ENCODE measurements around the gene DIP2A.

Gene DIP2A

DNA sequence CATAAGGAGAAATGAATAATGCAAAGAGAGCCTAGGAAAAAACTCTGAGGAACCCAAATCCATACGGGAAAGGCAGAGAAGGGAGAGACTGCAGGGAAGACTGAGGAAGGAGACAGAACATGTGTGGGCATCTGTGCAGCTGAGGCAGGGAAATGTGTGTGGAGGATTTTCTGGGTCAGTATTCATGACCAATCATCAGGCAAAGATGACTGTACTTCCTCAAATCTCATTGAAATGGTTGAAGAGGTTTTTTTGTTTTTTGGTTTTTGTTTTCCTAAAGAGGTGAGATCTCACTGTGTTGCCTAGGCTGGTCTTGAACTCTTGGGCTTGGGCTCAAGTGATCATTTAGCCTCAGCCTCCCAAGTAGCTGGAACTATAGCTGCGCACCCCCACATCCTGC, 15.7 kb downstream of the DIP2A start:
- H2BK12ac ChIP-seq (ENCODE audit: low read length): no peak overlapping the region

DNA sequence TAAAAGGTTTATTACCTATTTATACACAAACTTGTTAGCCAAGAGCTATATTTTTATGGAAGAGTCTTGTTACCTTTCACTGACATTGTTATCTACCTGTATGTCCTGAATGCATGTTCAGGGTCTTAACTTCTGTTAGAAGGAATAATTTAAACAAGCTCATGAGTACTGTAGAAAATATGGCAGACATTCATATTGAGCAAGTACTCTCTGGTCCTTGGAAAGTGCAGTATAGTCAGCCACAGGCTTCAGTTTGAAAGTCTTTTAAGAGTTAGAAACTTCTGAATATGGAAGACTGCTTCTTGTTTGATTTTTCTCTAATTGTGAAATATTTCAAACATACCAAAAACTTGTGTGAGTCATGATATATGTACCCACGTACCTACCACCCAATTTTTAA, 16.6 kb downstream of the DIP2A start:
- Histone ChIP-seq H3K4me3 (ENCODE audit: low read depth, low read length) (no peak overlapping the region), H3K27ac (ENCODE audit: low read depth, low read length) (no peak overlapping the region), H3K14ac (ENCODE audit: low read length) (no peak overlapping the region), H4K91ac (ENCODE audit: low read depth, low read length) (no peak overlapping the region), H2BK12ac (ENCODE audit: low read length) (no peak overlapping the region), H4K12ac (ENCODE audit: low read depth, low read length) (no peak overlapping the region), H3K79me2 (ENCODE audit: control insufficient read depth, insufficient read depth, low read length, poor library complexity) (no peaks in the 10 kb centered on the region), H4K8ac (ENCODE audit: low read depth, low read length) (no peak overlapping the region), H3K9me3 (ENCODE audit: insufficient read depth, low read depth, low read length) (no peaks in the 10 kb centered on the region), H3K36me3 (ENCODE audit: control insufficient read depth in 1 of 2, insufficient read depth in 2 of 2, low read length in 2 of 2) (peaks cover 3 to 5% of the 10 kb centered on the region in 2 experiments), H2AFZ (ENCODE audit: insufficient read depth, low read length, poor library complexity) (no peak overlapping the region), H3K79me1 (ENCODE audit: low read length) (no peaks in the 10 kb centered on the region), H3K4me2 (ENCODE audit: low read length) (no peak overlapping the region), H3K4me1 (ENCODE audit: control insufficient read depth in 1 of 2, insufficient read depth in 2 of 2, low read length in 2 of 2) (no peaks in the 10 kb centered on the region), H3K23ac (ENCODE audit: low read length) (no peak overlapping the region), H2AK5ac (ENCODE audit: low read length) (no peak overlapping the region), H3K27me3 (ENCODE audit: insufficient read depth, low read length) (no peaks in the 10 kb centered on the region), H3K9ac (ENCODE audit: low read length) (no peak overlapping the region), H3K4ac (ENCODE audit: low read depth, low read length) (no peak overlapping the region), H2BK5ac (ENCODE audit: low read depth, low read length, poor library complexity) (no peak overlapping the region), H3K18ac (ENCODE audit: low read length) (no peak overlapping the region), H2BK120ac (ENCODE audit: insufficient read depth, low read length, poor library complexity) (no peak overlapping the region)
- DNase-seq: peak in 1 of 2 donors; percentile 73
- WGBS (ENCODE audit: extremely low coverage, insufficient coverage, insufficient read length): no CpG with 5 or more reads among the region's 1 CpG

More for the DNA sequence above, 15.7 kb downstream of the DIP2A start:
- Histone ChIP-seq H2AK5ac (ENCODE audit: low read length) (no peak overlapping the region), H3K23ac (ENCODE audit: low read length) (no peak overlapping the region), H4K8ac (ENCODE audit: low read depth, low read length) (no peak overlapping the region), H3K9ac (ENCODE audit: low read length) (no peak overlapping the region), H2BK120ac (ENCODE audit: insufficient read depth, low read length, poor library complexity) (no peak overlapping the region), H3K4ac (ENCODE audit: low read depth, low read length) (no peak overlapping the region), H3K79me2 (ENCODE audit: control insufficient read depth, insufficient read depth, low read length, poor library complexity) (no peaks in the 10 kb centered on the region), H3K18ac (ENCODE audit: low read length) (no peak overlapping the region), H3K4me1 (ENCODE audit: control insufficient read depth in 1 of 2, insufficient read depth in 2 of 2, low read length in 2 of 2) (no peaks in the 10 kb centered on the region), H3K4me3 (ENCODE audit: low read depth, low read length) (peak overlapping the region; percentile 37), H2AFZ (ENCODE audit: insufficient read depth, low read length, poor library complexity) (no peak overlapping the region), H4K12ac (ENCODE audit: low read depth, low read length) (no peak overlapping the region), H3K4me2 (ENCODE audit: low read length) (no peak overlapping the region), H3K27me3 (ENCODE audit: insufficient read depth, low read length) (no peaks in the 10 kb centered on the region), H3K9me3 (ENCODE audit: insufficient read depth, low read depth, low read length) (no peaks in the 10 kb centered on the region), H3K79me1 (ENCODE audit: low read length) (no peaks in the 10 kb centered on the region), H4K91ac (ENCODE audit: low read depth, low read length) (no peak overlapping the region), H2BK5ac (ENCODE audit: low read depth, low read length, poor library complexity) (no peak overlapping the region), H3K27ac (ENCODE audit: low read depth, low read length) (no peak overlapping the region), H3K36me3 (ENCODE audit: control insufficient read depth in 1 of 2, insufficient read depth in 2 of 2, low read length in 2 of 2) (peaks cover 3 to 7% of the 10 kb centered on the region in 2 experiments), H3K14ac (ENCODE audit: low read length) (no peak overlapping the region)
- no CpG with 5 or more reads among the region's 2 CpGs for WGBS (ENCODE audit: extremely low coverage, insufficient coverage, insufficient read length)
- DNase-seq: no peak

DNA sequence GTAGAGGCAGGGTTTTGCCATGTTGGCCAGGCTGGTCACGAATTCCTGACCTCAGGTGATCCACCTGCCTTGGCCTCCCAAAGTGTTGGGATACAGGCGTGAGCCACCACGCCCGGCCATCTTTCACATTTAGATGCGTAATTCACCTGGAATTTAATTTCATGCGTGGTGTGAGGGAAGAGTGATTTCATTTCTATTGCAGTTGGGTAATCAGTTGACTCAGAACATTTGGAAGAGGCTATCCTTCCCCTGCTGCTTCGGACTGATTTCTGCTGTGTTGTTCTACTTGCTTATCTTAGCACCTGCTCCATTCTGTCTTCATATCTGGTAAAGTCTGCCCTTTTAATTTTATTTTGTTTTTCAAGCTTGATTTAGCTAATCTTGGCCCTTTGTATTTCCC, 19.1 kb downstream of the DIP2A start:
- Histone ChIP-seq H3K4me2 (ENCODE audit: low read length) (no peak overlapping the region), H3K4me1 (ENCODE audit: control insufficient read depth in 1 of 2, insufficient read depth in 2 of 2, low read length in 2 of 2) (no peaks in the 10 kb centered on the region)
- no CpG with 5 or more reads among the region's 7 CpGs for WGBS (ENCODE audit: extremely low coverage, insufficient coverage, insufficient read length)

DNA sequence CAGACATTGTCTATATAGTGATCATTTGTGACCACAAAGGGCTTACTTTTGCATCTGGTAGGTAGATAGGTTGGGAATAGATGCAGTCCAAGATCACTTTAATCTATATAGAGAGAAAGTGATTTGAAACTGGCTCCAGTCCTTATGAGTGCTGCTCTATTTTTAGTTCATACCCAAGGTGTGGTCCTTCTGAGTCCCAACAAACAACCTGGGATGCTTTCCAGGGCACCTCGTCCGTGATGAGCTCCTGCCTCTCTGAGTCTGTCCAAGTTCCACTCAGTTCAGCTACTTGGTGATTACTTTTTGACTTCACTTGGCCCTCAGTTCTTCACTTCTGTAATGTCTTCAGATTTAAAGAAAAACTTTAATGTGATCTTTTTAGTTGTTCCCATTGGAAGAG, 20.2 kb downstream of the DIP2A start:
- Histone ChIP-seq H3K23ac (ENCODE audit: low read length) (no peak overlapping the region), H3K18ac (ENCODE audit: low read length) (no peak overlapping the region), H3K14ac (ENCODE audit: low read length) (no peak overlapping the region), H4K12ac (ENCODE audit: low read depth, low read length) (no peak overlapping the region), H2AFZ (ENCODE audit: insufficient read depth, low read length, poor library complexity) (no peak overlapping the region), H2AK5ac (ENCODE audit: low read length) (no peak overlapping the region), H3K4me1 (ENCODE audit: control insufficient read depth in 1 of 2, insufficient read depth in 2 of 2, low read length in 2 of 2) (no peaks in the 10 kb centered on the region), H3K4ac (ENCODE audit: low read depth, low read length) (no peak overlapping the region), H3K79me2 (ENCODE audit: control insufficient read depth, insufficient read depth, low read length, poor library complexity) (no peaks in the 10 kb centered on the region), H2BK12ac (ENCODE audit: low read length) (no peak overlapping the region), H4K91ac (ENCODE audit: low read depth, low read length) (no peak overlapping the region), H3K36me3 (ENCODE audit: control insufficient read depth in 1 of 2, insufficient read depth in 2 of 2, low read length in 2 of 2) (peaks cover 9 to 11% of the 10 kb centered on the region in 2 experiments), H3K79me1 (ENCODE audit: low read length) (no peaks in the 10 kb centered on the region), H3K27ac (ENCODE audit: low read depth, low read length) (no peak overlapping the region), H3K27me3 (ENCODE audit: insufficient read depth, low read length) (no peaks in the 10 kb centered on the region), H3K4me2 (ENCODE audit: low read length) (no peak overlapping the region), H4K8ac (ENCODE audit: low read depth, low read length) (no peak overlapping the region), H3K9me3 (ENCODE audit: insufficient read depth, low read depth, low read length) (no peaks in the 10 kb centered on the region), H3K9ac (ENCODE audit: low read length) (no peak overlapping the region), H2BK5ac (ENCODE audit: low read depth, low read length, poor library complexity) (no peak overlapping the region), H3K4me3 (ENCODE audit: low read depth, low read length) (no peak overlapping the region), H2BK120ac (ENCODE audit: insufficient read depth, low read length, poor library complexity) (no peak overlapping the region)
- no peak for DNase-seq
- no CpG with 5 or more reads among the region's 2 CpGs for WGBS (ENCODE audit: extremely low coverage, insufficient coverage, insufficient read length)

More for the DNA sequence above, 19.1 kb downstream of the DIP2A start:
- no peak overlapping the region for H3K14ac ChIP-seq (ENCODE audit: low read length)
- no peak overlapping the region for H2AFZ ChIP-seq (ENCODE audit: insufficient read depth, low read length, poor library complexity)
- DNase-seq: peak; percentile 41 to 85
- no peak overlapping the region for H3K23ac ChIP-seq (ENCODE audit: low read length)
- H3K4me3 ChIP-seq (ENCODE audit: low read depth, low read length): no peak overlapping the region
- H2BK120ac ChIP-seq (ENCODE audit: insufficient read depth, low read length, poor library complexity): no peak overlapping the region
- no peak overlapping the region for H2BK5ac ChIP-seq (ENCODE audit: low read depth, low read length, poor library complexity)
- H3K18ac ChIP-seq (ENCODE audit: low read length): no peak overlapping the region
- no peak overlapping the region for H4K91ac ChIP-seq (ENCODE audit: low read depth, low read length)
- no peak overlapping the region for H3K9ac ChIP-seq (ENCODE audit: low read length)
- H3K36me3 ChIP-seq (ENCODE audit: control insufficient read depth in 1 of 2, insufficient read depth in 2 of 2, low read length in 2 of 2): peaks cover 9 to 11% of the 10 kb centered on the region in 2 experiments
- H2AK5ac ChIP-seq (ENCODE audit: low read length): no peak overlapping the region
- no peaks in the 10 kb centered on the region for H3K79me2 ChIP-seq (ENCODE audit: control insufficient read depth, insufficient read depth, low read length, poor library complexity)
- no peak overlapping the region for H2BK12ac ChIP-seq (ENCODE audit: low read length)
- no peak overlapping the region for H3K27ac ChIP-seq (ENCODE audit: low read depth, low read length)
- H3K79me1 ChIP-seq (ENCODE audit: low read length): no peaks in the 10 kb centered on the region
- H4K8ac ChIP-seq (ENCODE audit: low read depth, low read length): no peak overlapping the region
- H3K27me3 ChIP-seq (ENCODE audit: insufficient read depth, low read length): no peaks in the 10 kb centered on the region
- no peak overlapping the region for H3K4ac ChIP-seq (ENCODE audit: low read depth, low read length)
- H4K12ac ChIP-seq (ENCODE audit: low read depth, low read length): no peak overlapping the region
- no peaks in the 10 kb centered on the region for H3K9me3 ChIP-seq (ENCODE audit: insufficient read depth, low read depth, low read length)

Data from trophoblast cell (in vitro differentiated cells and primary cell).